ENCODE measurements around the gene ZNF45. TPM values are rescaled to one million over a fixed set of nuclear protein-coding genes. Genes with fewer than 3 reads are reported as not detected.

The ZNF45 gene
- total and polyA plus RNA-seq, 2 donors (not counting 1 experiment from before 2014, with no cell fraction given): 13.2 to 22.1 TPM

DNA sequence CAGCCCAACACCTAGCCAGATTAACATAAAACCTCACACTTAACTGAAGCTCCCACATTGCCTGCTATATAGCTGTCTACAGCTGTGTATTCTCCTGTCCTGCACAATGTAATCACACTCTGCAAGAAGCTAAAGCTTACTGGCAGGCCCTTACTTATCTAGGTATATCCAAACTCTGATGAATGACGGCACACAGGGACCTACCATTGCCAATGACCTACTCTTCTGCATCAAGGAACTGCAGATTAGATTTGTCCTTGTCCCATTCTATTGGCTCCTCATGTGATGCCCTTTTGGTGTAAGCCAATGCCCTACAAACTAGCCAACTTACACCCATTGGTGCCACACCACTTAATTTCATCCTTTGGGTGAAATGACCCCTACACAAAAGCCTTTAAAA lies 26.4 kb downstream of the ZNF45 start:
- TF ChIP-seq EZH2 (IDR thresholded peaks at IDR 0.05; ENCODE audit: low read length, missing control alignments): no peak
- TF ChIP-seq, protein P1, sequence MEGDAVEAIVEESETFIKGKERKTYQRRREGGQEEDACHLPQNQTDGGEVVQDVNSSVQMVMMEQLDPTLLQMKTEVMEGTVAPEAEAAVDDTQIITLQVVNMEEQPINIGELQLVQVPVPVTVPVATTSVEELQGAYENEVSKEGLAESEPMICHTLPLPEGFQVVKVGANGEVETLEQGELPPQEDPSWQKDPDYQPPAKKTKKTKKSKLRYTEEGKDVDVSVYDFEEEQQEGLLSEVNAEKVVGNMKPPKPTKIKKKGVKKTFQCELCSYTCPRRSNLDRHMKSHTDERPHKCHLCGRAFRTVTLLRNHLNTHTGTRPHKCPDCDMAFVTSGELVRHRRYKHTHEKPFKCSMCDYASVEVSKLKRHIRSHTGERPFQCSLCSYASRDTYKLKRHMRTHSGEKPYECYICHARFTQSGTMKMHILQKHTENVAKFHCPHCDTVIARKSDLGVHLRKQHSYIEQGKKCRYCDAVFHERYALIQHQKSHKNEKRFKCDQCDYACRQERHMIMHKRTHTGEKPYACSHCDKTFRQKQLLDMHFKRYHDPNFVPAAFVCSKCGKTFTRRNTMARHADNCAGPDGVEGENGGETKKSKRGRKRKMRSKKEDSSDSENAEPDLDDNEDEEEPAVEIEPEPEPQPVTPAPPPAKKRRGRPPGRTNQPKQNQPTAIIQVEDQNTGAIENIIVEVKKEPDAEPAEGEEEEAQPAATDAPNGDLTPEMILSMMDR (conservative IDR thresholded peaks at IDR 0.05 in 1 of 2, IDR thresholded peaks at IDR 0.05 in 1 of 2; ENCODE audit: low read depth in 1 of 2, low read length in 2 of 2): no peak
- Histone ChIP-seq H4K20me1 (ENCODE audit: control insufficient read depth, extremely low read depth, insufficient read depth, low read length) (no peaks in the 10 kb centered on the region), H3K4me3 (replicated peaks in 1 of 4; ENCODE audit: control extremely low read depth in 1 of 4, insufficient read depth in 1 of 4, low read depth in 3 of 4, low read length in 4 of 4) (no peak overlapping the region), H3K9me3 (ENCODE audit: control insufficient read depth, insufficient read depth, low read depth, low read length) (peaks cover 3% of the 10 kb centered on the region), H3K36me3 (ENCODE audit: control insufficient read depth, insufficient read depth, low read length) (peaks cover 1% of the 10 kb centered on the region), H3K4me1 (ENCODE audit: control insufficient read depth, extremely low read depth, insufficient read depth, low read length) (no peaks in the 10 kb centered on the region), H3K4me2 (ENCODE audit: extremely low read depth, insufficient read depth, low read length) (no peak overlapping the region), H3K27me3 (ENCODE audit: control insufficient read depth, insufficient read depth, low read length) (no peaks in the 10 kb centered on the region), H3K27ac (ENCODE audit: insufficient read depth, low read length) (no peak overlapping the region), H3K79me2 (ENCODE audit: control insufficient read depth, insufficient read depth, low read length) (no peaks in the 10 kb centered on the region), H2AFZ (ENCODE audit: low read length) (no peak overlapping the region), H3K9ac (ENCODE audit: insufficient read depth, low read length) (no peak overlapping the region)
- no peak for DNase-seq (ENCODE audit: low read depth in 2 of 2)

DNA sequence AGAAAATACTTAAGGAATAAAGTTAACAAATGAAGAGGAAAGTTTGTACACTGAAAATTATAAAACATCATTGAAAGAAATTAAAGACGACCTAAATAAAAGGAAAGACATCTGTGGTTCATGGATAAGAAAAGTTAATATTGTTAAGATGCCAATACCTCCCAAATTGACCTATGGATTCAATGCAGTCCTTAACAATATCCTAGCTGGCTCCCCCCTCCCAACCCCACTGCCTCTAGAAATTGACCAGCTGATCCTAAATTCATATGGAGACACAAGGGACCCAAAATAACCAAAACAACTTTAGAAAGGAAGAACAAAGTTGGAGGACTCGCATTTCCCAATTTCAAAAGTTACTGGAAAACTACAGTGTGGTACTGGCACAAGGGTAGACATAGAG lies 28.3 kb downstream of the ZNF45 start:
- Histone ChIP-seq H3K27me3 (ENCODE audit: control insufficient read depth, insufficient read depth, low read length) (no peaks in the 10 kb centered on the region), H3K4me2 (ENCODE audit: extremely low read depth, insufficient read depth, low read length) (no peak overlapping the region), H4K20me1 (ENCODE audit: control insufficient read depth, extremely low read depth, insufficient read depth, low read length) (no peaks in the 10 kb centered on the region), H3K9me3 (ENCODE audit: control insufficient read depth, insufficient read depth, low read depth, low read length) (no peaks in the 10 kb centered on the region), H3K4me1 (ENCODE audit: control insufficient read depth, extremely low read depth, insufficient read depth, low read length) (no peaks in the 10 kb centered on the region), H2AFZ (ENCODE audit: low read length) (no peak overlapping the region), H3K4me3 (replicated peaks in 1 of 4; ENCODE audit: control extremely low read depth in 1 of 4, insufficient read depth in 1 of 4, low read depth in 3 of 4, low read length in 4 of 4) (no peak overlapping the region), H3K36me3 (ENCODE audit: control insufficient read depth, insufficient read depth, low read length) (no peaks in the 10 kb centered on the region), H3K9ac (ENCODE audit: insufficient read depth, low read length) (no peak overlapping the region), H3K27ac (ENCODE audit: insufficient read depth, low read length) (no peak overlapping the region), H3K79me2 (ENCODE audit: control insufficient read depth, insufficient read depth, low read length) (no peaks in the 10 kb centered on the region)
- DNase-seq (ENCODE audit: low read depth in 2 of 2): no peak
- TF ChIP-seq, protein P1 (conservative IDR thresholded peaks at IDR 0.05 in 1 of 2, IDR thresholded peaks at IDR 0.05 in 1 of 2; ENCODE audit: low read depth in 1 of 2, low read length in 2 of 2): no peak
- no peak for TF ChIP-seq EZH2 (IDR thresholded peaks at IDR 0.05; ENCODE audit: low read length, missing control alignments)

DNA sequence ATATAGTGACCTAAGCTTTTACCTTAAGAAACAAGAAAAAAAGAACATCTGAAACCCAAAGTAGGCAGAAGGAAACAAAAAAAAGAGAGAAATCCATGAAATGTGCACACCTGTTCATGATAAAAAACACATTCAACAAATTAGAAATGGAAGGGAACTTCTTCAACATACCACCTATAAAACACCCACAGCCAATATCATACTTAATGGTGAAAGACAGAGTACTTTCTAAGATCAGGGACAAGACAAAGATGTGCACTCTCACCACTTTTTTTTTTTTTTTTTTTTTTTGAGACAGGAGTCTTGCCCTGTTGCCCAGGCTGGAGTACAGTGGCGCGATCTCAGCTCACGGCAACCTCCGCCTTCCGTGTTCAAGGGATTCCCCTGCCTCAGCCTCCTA lies 29.2 kb downstream of the ZNF45 start:
- no peak overlapping the region for H3K4me3 ChIP-seq (replicated peaks in 1 of 4; ENCODE audit: control extremely low read depth in 1 of 4, insufficient read depth in 1 of 4, low read depth in 3 of 4, low read length in 4 of 4)
- TF ChIP-seq EZH2 (IDR thresholded peaks at IDR 0.05; ENCODE audit: low read length, missing control alignments): no peak
- TF ChIP-seq, protein P1 (conservative IDR thresholded peaks at IDR 0.05 in 1 of 2, IDR thresholded peaks at IDR 0.05 in 1 of 2; ENCODE audit: low read depth in 1 of 2, low read length in 2 of 2): no peak
- no peaks in the 10 kb centered on the region for H3K9me3 ChIP-seq (ENCODE audit: control insufficient read depth, insufficient read depth, low read depth, low read length)
- no peaks in the 10 kb centered on the region for H3K79me2 ChIP-seq (ENCODE audit: control insufficient read depth, insufficient read depth, low read length)
- H3K27ac ChIP-seq (ENCODE audit: insufficient read depth, low read length): no peak overlapping the region
- DNase-seq (ENCODE audit: low read depth in 2 of 2): no peak
- no peaks in the 10 kb centered on the region for H3K27me3 ChIP-seq (ENCODE audit: control insufficient read depth, insufficient read depth, low read length)
- no peak overlapping the region for H3K9ac ChIP-seq (ENCODE audit: insufficient read depth, low read length)
- H3K4me1 ChIP-seq (ENCODE audit: control insufficient read depth, extremely low read depth, insufficient read depth, low read length): no peaks in the 10 kb centered on the region
- H3K4me2 ChIP-seq (ENCODE audit: extremely low read depth, insufficient read depth, low read length): no peak overlapping the region
- H4K20me1 ChIP-seq (ENCODE audit: control insufficient read depth, extremely low read depth, insufficient read depth, low read length): no peaks in the 10 kb centered on the region
- H3K36me3 ChIP-seq (ENCODE audit: control insufficient read depth, insufficient read depth, low read length): no peaks in the 10 kb centered on the region
- no peak overlapping the region for H2AFZ ChIP-seq (ENCODE audit: low read length)

Measured in fibroblast of lung (primary cell).